EL (cell line): ENCODE results near the gene ITGAE.
"Not testable (repeated sequence)": the region's sequence is repeated elsewhere in the genome, so short reads cannot be mapped to it uniquely, and the experiment has no call there.

Experiments
- DNase-seq: peaks from one replicate; pipeline ENCODE4 v3.0.0-alpha.2; 2016

ITGAE gene

DNA sequence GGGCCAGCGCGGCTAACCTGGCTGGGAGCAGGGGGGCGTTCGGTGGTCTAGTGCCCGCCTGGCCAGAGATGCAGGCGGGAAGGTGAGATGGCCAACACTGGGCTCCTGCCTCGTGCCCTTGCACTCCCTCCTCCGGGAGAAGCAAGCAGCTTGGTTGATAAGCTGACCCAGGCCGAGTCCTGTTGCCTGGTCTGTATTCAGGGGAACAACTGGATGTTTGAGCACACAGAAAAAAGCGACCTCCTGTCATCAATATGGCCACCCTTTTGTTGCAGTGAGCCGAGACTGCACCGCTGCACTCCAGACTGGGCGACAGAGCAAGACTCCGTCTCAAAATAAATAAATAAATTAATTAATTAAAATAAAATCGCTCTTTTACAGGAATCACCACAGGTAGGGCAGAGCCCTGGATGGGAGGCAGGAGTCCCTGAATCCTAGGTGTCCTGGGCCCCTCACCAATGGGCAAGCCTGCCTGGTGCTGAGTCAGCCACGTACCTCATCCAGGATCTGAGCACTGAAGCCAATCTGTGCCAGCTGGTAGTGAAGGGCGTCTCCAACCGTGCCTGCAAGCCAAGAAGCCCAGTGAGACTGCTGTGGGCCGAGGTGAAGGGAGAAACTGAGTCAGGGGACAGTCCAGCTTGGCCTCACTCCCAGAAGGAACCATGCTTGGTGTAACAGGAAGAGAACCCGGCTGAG is 45.5 kb downstream of the ITGAE start:
- no peak for DNase-seq

DNA sequence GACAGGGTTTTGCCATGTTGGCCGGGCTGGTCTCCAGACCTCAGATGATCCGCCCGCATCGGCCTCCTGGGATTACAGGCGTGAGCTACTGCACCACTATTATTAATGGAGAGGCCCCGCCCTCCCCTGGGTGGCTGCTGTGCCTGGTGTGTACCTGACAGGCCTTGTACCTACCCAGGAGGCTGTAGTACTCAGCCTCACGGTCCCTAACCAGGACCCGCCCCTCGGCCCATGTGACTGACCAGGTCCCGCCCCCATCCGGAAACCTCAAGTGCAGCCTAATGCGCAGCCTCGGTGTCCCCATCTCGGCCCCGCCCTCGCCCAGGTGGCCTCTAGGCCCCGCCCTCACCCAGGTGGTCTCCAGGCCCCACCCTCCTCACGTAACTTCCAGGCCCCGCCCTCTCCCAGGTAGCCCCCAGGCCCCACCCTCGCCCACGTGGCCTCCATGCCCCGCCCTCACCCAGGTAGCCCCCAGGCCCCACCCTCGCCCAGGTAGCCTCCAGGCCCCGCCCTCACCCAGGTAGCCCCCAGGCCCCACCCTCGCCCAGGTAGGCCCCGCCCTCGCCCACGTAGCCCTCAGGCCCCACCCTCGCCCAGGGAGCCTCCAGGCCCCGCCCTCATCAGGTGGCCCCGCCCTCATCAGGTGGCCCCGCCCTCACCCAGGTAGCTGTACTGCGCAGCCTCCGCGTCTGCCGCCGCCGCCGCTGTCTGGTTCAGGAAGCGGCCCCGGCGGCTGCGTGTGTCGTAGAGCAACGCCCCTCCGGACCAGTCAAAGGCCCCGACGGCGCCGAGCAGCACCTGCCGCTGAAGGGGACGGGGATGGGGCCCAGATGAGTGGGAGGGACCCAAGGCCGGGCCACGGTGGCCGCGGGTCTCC is 46.3 kb downstream of the ITGAE start:
- no peak for DNase-seq

DNA sequence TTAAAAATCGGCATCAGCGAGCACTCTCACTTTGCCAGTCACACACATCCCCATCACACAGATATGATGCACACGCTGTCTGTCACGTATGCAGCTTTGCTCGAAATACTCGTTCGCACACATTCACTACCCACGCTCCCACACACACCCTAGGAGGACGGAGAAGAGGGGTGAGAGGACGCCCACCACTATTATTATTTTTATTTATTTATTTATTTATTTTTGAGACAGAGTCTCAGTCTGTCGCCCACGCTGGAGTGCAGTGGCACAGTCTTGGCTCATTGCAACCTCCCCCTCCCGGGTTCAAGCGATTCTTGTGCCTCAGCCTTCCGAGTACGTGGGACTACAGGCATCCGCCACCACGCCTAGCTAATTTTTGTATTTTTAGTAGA is 46.9 kb downstream of the ITGAE start:
- no peak for DNase-seq

DNA sequence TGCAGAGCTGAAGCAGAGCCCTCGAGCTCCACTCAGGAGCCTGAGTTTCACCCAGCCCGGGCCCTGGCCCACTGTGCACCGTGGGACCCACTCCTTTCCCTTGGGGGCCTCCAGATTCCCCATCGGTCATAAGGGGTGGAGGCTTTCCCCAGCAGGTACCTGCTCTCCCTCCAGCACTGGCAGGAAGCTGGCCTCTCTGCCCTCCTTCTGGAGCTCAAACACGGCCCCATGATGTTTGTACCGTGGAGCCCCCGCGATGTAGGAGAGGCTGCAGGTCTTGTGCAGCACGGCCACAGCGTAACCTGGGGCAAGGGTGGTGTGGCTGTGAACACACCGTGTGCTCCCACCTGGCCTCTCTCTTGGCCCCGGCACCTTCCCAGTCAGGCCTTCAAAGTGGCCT is 47.4 kb downstream of the ITGAE start:
- DNase-seq, result no peak

DNA sequence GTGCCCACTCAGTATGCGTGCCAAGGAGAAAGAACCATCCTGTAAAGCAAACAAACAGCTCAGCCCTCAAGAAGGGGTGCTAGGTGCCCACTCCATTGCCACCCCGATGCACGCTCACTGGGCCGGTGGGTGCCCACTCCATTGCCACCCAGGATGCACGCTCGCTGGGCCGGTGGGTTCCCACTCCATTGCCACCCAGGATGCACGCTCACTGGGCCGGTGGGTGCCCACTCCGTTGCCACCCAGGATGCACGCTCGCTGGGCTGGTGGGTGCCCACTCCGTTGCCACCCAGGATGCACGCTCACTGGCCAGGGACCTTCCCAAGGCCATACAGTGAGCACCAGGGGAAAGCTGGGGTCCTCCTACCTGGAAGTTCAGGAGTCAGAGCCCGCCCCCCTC is 49.2 kb downstream of the ITGAE start:
- DNase-seq, result no peak

DNA sequence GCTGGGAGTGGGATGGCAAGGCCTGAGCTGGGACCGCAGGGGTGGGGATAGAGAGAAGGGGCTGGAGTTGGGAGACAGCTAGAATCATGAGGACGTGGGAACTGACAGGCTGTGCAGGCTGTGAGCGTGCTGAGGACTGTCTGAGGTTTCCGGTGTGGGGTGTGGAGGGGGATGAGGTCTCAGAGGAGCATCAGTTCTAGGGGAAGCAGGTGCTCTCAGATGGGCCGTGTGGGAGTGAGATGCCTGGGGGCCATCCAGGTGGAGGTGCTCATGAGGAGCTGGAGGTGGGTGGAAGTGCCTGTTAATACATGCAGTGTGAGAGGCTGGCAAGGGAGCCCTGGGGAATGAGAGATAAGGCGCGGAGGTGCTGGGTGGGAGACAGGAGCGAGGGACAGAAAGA is 50.1 kb downstream of the ITGAE start:
- no peak for DNase-seq

DNA sequence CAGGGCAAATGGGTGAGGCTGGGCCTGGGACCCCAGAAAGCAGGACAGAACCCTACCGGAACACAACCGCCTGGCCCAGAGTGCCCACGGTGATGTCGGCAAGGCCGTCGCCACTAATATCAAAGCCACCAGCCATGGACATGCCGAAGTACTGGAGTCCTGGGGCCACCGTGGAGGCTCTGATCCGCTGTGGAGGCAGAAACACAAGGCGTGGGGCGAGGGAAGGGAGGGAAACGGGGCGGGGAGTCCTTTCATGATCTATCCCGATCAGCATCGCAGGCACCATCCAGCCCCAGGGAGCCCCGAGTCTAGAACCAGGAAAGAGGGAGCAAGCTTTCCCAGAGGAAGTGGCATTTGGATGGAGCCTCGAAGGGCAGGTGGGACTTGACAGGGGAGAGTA is 50.7 kb downstream of the ITGAE start:
- no peak for DNase-seq

DNA sequence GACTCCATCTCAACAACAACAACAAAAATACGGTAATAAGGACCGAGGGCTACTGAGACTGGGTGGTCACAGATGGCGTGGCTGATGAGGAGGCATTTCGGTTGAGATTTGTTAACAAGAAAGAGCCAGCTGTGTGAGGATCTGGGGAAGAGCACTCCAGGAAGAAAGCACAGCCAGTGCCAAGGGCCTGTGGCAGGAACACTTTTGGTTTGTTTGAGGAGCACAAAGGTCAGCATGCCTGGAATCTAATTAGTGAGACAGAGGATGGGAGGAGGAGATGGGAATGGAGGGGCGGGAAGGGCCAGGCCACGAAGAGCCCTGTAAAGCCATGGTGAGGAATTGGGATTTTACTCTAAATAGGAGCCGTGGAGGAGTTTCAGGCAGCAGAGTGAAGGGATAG is 52.4 kb downstream of the ITGAE start:
- DNase-seq, result no peak

DNA sequence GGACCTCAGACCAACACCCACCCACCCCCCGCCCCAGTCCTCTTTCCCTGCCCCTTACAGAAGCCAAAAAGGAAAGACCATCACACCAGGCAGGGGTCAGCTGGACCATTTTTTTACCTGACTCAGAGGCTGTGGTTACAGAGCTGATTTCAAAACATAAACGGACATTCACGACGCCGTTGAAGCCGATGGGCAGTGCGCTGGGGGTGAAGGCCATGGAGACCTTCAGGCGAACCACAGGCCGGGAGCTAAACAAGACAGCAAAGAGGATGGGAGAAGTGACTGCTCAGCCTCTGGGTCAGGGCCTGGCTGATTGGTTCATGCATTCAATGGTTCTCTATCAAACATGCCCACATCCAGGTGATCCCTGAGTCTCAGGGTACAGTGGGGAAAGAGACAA is 53.2 kb downstream of the ITGAE start:
- DNase-seq, result no peak

DNA sequence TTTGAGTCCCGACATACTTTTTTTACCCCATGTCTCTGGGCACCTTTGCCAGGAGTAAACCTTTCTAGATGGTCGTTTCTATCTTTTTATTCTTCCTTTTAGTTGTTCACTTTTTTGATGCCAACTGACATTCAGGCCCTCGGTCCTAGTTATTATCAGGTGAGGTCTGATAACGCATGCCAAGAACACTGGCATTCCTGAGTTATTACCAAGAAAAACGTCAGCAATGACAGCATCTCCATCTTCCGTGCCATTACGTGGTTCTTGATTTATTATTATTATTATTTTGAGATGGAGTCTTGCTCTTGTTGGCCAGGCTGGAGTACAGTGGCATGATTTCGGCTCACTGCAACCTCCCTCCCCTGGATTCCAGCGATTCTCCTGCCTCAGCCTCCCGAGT is 55.9 kb downstream of the ITGAE start:
- no peak for DNase-seq

DNA sequence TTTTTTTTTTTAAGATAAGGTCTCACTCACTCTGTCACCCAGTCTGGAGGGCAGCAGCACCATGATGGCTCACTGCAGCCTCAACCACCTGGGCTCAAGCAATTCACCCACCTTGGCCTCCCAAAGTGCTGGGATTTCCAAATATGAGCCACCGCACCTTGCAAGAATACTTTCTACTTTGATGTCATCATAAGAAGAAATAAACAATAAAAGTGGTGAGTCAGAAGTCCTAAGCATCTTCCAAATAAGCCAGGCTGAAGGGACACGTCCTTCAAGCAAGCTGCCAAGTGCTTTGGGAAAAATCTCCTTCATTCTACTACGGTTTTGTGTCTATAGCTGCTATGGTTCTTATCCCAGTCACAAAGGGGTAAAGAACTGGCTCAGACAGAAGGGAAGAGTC is 57.0 kb downstream of the ITGAE start:
- no peak for DNase-seq

DNA sequence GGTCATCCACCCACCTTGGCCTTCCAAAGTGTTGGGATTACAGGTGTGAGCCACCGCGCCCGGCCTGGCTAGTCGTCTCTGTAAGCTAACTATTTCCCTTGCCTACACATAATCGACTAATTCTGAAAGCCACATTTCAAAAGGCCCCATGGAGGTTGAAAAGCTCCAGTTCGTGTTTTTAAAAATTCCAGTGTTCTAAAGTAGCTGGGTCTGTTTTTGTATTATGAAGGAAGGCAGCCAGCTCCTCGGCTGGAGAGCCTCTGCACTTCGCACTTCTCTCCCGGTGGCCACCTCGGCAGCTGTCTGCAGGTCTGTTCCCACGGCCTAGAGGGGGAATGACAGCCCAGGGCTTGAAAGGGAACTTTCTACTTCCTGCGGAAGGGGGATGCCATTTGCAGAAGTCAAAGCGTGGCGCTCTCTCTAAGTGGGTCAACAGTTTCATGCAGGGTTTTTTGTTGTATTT is 60.3 kb downstream of the ITGAE start:
- DNase-seq, result no peak

DNA sequence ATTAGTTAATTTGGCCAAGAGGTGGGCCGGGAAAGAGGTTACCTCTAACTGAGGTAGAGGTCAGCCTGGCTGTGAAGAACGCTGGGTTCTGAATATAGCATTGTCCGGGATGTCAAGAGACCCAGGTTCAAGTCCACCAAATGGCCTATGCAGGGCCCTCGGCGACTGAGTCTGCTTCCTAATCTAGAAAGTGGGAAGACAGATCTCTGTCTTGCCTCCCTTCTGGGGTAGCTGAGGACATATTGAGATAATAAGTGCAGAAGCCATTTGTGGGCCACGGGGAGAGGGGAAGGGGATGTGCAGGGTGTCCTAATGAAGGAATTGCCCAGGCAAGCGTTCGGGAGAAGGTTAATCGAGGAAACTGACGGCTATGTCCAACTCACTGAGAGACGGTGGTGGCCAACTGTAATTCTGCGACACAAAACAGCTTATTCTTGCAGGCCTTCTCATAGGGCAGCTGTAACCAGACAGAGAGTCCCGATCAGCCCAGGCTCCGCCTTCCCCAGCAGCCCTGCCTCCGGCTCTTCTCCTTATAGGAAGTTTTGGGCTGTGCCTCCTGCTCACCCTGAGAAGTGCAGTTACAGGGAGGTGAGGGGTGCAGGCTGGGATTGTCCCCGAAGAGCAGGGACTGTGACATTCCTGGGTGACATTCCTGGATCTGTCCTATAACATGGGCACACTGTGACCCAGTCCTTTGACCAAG is 61.4 kb downstream of the ITGAE start:
- DNase-seq, result no peak

DNA sequence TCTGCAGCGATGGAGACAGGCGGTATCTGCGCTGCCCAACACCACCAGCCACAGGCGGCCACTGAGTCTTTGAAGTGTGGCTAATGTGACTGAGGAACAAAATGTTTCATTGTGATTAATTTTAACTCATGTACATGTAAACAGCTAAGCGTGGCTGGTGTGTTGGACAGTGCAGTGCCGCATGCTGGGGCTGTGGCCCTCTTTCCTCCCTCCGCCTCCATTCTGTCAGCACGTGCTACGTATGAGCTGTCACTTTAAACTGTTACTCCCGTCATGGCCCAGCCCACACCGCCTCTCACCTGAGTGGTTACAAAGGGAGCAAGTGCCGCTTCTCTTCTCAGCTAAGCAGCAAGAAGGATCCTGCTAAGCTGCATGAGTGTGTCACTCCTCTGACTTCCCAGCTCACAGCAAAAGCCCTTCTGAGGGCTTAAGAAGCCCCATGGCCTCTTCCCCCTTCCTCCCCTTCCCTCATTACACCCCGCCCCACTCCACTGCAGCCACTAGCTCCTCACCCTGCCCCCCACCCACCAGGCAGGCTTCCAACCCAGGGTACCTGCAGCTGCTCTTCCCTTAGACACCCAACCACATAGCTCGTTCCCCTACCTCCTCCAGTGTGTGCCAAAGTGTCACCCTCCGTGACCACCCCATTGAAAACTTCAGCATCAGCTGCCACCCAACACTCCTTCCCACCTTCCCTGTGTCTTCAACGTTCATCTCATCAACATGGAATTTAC is 62.3 kb downstream of the ITGAE start:
- no peak for DNase-seq

DNA sequence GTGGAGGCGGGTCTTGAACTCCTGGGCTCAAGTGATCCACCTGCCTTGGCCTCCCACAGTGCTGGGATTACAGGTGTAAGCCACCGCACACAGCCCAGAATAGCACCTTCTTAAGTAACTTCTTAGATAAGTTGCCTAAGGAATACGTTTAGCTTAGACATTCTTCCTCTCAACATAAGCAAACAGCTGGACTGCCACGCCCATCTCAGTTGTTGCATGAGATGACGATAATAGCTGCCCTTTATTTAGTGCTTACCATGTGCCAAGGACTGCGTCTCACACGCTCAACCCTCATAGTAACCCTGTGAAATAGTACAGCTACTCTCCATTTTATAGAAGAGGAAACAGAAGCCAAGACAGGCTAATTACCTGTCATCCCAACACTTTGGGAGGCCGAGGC is 65.5 kb downstream of the ITGAE start:
- DNase-seq, result no peak

DNA sequence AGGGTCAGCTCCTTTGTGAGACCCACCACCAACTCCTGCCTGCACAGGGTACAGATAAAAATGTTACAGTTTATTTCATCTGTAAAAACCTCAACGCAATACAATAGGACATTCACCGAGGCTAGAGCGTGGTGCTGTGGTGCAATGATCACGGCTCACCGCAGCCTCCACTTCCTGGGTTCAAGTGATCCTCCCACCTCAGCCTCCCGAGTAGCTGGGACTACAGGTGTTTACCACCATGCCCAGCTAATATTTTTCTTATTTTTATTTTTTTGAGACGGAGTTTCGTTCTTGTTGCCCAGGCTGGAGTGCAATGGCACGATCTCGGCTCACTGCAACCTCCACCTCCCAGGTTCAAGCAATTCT is 66.1 kb downstream of the ITGAE start:
- DNase-seq, result not testable (repeated sequence)

DNA sequence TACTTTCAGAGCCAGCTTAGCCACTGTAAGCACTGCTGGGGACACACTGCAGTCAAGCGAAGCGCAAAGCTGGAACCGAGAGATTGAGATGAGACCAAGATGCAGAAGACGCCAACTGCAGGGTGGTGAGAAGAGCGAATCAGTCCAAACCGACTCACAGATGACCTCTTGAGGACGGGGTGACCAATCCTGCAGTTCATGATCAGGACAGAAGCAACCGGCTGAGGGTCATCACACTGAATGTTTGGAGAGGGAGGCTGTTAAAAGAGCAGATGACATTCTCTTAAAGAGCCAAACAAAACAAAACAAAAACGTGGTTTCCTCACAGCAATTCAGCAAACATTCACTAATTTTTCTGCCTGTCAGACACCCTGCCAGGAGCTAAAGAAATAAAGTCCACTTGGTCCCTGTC is 68.8 kb downstream of the ITGAE start:
- DNase-seq, result peak; percentile 47

DNA sequence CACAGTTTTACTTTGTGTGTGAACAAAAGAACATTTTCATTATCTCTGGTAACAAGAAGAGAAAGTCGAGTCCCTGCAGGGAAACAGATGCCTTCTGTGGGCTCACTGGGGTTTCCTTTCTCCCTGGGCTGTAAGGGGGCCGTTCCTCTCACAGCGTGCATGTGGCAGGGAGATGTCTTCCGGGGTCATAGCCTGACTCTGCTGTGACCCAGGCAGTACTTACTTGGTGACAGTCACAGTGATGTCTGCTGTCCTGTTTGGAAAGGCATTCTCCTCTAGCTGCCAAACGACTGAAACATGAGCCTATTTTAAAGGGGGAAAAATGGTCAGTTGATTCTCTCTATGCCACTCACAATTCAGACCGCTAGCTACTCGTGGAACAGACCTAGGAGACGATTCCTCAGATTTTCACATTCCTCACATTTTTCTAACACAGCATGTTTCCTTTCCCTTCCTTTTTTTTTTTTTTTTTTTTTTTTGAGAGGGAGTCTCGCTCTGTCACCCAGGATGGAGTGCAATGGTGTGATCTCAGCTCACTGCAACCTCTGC is 70.0 kb downstream of the ITGAE start:
- peak; percentile 80 for DNase-seq

DNA sequence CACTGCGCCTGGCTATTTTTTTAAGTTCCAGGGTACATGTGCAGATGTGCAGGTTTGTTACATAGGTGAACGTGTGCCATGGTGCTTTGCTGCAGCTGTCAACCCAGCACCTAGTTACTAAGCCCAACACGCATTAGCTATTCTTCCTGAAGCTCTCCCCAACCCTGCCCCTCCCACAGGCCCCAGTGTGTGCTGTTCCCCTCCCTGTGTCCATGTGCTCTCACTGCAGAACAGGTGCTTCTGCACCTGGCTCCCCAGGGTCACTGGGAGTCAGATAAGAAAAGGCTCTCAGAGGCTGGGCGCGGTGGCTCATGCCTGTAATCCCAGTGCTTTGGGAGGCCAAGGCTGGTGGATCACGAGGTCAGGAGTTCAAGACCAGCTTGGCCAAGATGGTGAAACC is 71.1 kb downstream of the ITGAE start:
- no peak for DNase-seq

DNA sequence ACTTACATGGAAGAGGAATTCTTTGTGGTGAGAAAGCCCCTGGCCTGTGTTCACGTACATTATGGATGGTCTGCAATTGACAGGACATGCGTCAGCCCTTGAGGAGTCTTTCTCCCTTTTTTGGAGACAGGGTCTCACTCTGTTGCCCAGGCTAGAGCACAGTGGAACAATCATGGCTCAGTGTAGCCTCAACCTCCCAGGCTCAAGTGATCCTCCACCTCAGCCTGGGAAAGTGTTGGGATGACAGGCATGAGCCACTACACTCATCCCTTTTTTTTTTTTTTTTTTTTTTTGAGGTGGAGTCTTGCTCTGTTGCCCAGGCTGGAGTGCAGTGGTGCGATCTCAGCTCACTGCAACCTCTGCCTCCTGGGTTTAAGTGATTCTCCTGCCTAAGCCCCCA is 72.9 kb downstream of the ITGAE start:
- not testable (repeated sequence) for DNase-seq

DNA sequence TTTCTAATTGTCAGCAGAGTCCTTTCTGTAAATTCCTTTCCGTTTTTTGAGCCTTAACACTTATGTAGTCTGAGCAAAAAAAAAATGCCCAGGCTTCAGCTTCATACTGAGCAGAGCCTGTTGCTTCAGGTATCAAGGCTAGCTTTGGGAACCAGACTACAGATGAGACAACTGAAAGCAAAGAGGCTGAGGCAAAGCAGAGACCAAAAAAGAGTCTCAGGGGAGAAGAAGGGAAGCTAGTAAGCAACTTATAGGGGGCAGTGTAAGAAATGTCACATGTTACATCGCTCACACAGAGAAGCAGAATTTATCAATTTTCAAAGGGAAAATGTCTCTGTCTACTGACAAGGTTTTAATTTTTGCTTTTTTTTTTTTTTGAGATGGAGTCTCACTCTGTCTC is 73.9 kb downstream of the ITGAE start:
- no peak for DNase-seq

DNA sequence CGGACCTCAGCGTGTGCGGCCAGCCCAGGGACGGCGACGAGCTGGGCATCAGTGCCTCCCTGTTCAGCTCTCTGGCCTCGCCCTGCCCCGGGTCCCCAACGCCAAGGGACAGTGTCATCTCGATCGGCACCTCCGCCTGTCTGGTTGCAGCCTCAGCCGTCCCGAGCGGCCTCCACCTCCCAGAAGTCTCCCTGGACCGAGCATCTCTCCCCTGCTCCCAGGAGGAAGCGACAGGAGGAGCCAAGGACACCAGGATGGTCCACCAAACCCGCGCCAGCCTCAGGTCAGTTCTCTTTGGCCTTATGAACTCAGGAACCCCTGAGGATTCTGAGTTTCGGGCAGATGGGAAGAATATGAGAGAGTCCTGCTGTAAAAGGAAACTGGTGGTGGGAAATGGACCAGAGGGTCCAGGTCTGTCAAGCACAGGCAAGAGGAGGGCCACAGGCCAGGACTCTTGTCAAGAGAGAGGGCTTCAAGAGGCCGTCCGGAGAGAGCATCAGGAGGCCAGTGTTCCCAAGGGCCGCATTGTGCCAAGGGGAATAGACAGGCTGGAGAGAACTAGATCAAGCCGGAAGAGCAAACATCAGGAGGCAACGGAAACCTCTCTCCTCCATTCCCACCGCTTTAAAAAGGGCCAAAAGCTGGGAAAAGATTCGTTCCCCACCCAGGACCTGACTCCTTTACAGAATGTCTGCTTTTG is 76.5 kb downstream of the ITGAE start:
- no peak for DNase-seq
